ENCODE results near the gene AGPAT1. TPM values are rescaled to one million over a fixed set of nuclear protein-coding genes. Genes with fewer than 3 reads are reported as not detected.

The AGPAT1 gene
- total and polyA plus RNA-seq, 2 of the 13 experiments (the other 11 are each of a cell fraction or from before 2014, with no cell fraction given): 51.3 to 139 TPM

GRCh38 chr6:32195652-32195901 lies 19.7 kb upstream of the AGPAT1 start (continued):
- TF ChIP-seq KIAA2018 (CRISPR knock-in tag; IDR thresholded peaks at IDR 0.05; ENCODE audit: borderline replicate concordance) (no peak), POLR2AphosphoS2 (IDR thresholded peaks at IDR 0.05; ENCODE audit: low read depth, low read length) (no peak), ZNF512 (CRISPR knock-in tag; IDR thresholded peaks at IDR 0.05) (no peak), RORA (CRISPR knock-in tag; IDR thresholded peaks at IDR 0.05) (no peak), RFX1 (IDR thresholded peaks at IDR 0.05) (no peak), GATA4 (IDR thresholded peaks at IDR 0.05; ENCODE audit: borderline replicate concordance, low read depth) (peak; percentile 2; the same call in 1 of the 2 replicates), HINFP (CRISPR knock-in tag; IDR thresholded peaks at IDR 0.05; ENCODE audit: low read depth) (peak; percentile 99), HNRNPLL (IDR thresholded peaks at IDR 0.05; ENCODE audit: low read depth, low read length, poor library complexity, severe bottlenecking) (peak; percentile 92), ZBTB2 (CRISPR knock-in tag; IDR thresholded peaks at IDR 0.05; ENCODE audit: low read depth) (peak; percentile 93; the same call in 1 of the 2 replicates), TAF15 (IDR thresholded peaks at IDR 0.05; ENCODE audit: low read depth, low read length, poor library complexity, severe bottlenecking) (peak; percentile 13), HMGA1 (CRISPR knock-in tag; conservative IDR thresholded peaks at IDR 0.05) (no peak), SNAPC2 (CRISPR knock-in tag; IDR thresholded peaks at IDR 0.05) (no peak; the same call in 1 of the 2 replicates), ZNF687 (CRISPR knock-in tag; IDR thresholded peaks at IDR 0.05) (no peak)
